PC-3 (cell line): Measurements from ENCODE around the gene USH2A. TPM values are rescaled to one million over a fixed set of nuclear protein-coding genes. Genes with fewer than 3 reads are reported as not detected.

ENCODE experiments used
- ATAC-seq: fragments of 200-7000 bp; cut with Tn5 transposase; 2 replicates; pipeline ENCODE4 v1.9.1; 2020; ENCODE audit warnings: mild to moderate bottlenecking, moderate library complexity
- BruUV-seq: library from RNA; stranded (reverse); fragments of 400-500 nt; replicated peaks from 2 replicates; lab custom pipeline; 2021; lab: Mats Ljungman, UMichigan
- CTCF ChIA-PET: fragments of 300-600 bp; sonication (Branson Sonifier 250); formaldehyde crosslinking; loops from one replicate; lab custom pipeline; 2022; ENCODE audit warnings: antibody characterized with exemption; lab: Charles Lee
- POLR2A ChIA-PET: fragments of 300-600 bp; sonication (Branson Sonifier 250); formaldehyde crosslinking; loops from one replicate; lab custom pipeline; 2022; ENCODE audit warnings: antibody characterized with exemption; ENCODE audit not compliant: unreplicated experiment; lab: Charles Lee
- DNase-seq: peaks from one replicate; pipeline ENCODE4 v3.0.0-alpha.2; 2015
- H2AFZ ChIP-seq: fragments of 300-600 bp; sonication (generic); 2 replicates; pipeline ENCODE4 v1.6.0; 2016; ENCODE audit warnings: antibody characterized with exemption, low read length
- H3F3A ChIP-seq: fragments of 300-600 bp; sonication (generic); one replicate; pipeline ENCODE4 v1.6.0; 2017; ENCODE audit warnings: antibody characterized with exemption, low read length, control low read depth, mild to moderate bottlenecking; ENCODE audit not compliant: unreplicated experiment
- H3K27ac ChIP-seq: fragments of 300-600 bp; sonication (generic); 2 replicates; pipeline ENCODE4 v1.5.1; 2016; ENCODE audit warnings: mild to moderate bottlenecking, low read length
- H3K27me3 ChIP-seq: fragments of 300-600 bp; sonication (generic); 2 replicates; pipeline ENCODE4 v1.6.1; 2016; ENCODE audit warnings: low read length, mixed read lengths
- H3K36me3 ChIP-seq: fragments of 300-600 bp; sonication (generic); 2 replicates; pipeline ENCODE4 v1.6.1; 2016; ENCODE audit warnings: low read depth, mixed run types, low read length, mixed read lengths
- H3K4me1 ChIP-seq: fragments of 300-600 bp; sonication (generic); 2 replicates; pipeline ENCODE4 v1.5.1; 2016; ENCODE audit warnings: low read length; ENCODE audit not compliant: insufficient read depth
- H3K4me2 ChIP-seq: fragments of 300-600 bp; sonication (generic); 2 replicates; pipeline ENCODE4 v1.6.0; 2016; ENCODE audit warnings: low read length
- H3K4me3 ChIP-seq: fragments of 300-600 bp; sonication (generic); 2 replicates; pipeline ENCODE4 v1.5.1; 2016; ENCODE audit warnings: mild to moderate bottlenecking, low read length, mixed read lengths
- H3K79me2 ChIP-seq: fragments of 300-600 bp; sonication (generic); 2 replicates; pipeline ENCODE4 v1.6.1; 2017; ENCODE audit warnings: low read length, mixed read lengths
- H3K9ac ChIP-seq: fragments of 300-600 bp; sonication (generic); 2 replicates; pipeline ENCODE4 v1.6.0; 2016; ENCODE audit warnings: mild to moderate bottlenecking, low read length
- H3K9me2 ChIP-seq: fragments of 300-600 bp; sonication (generic); replicated peaks from 2 replicates; pipeline ENCODE4 v1.6.1; 2016; ENCODE audit warnings: mixed run types, low read length, mixed read lengths
- H3K9me3 ChIP-seq: fragments of 300-600 bp; sonication (generic); 2 replicates; pipeline ENCODE4 v1.6.1; 2016; ENCODE audit warnings: low read length, mixed read lengths
- H4K20me1 ChIP-seq: fragments of 300-600 bp; sonication (generic); 2 replicates; pipeline ENCODE4 v1.6.1; 2016; ENCODE audit warnings: low read length, mixed read lengths
- CTCF ChIP-seq: fragments of 300-600 bp; sonication (generic); conservative IDR thresholded peaks from 2 replicates; pipeline ENCODE4 v1.5.1; 2017; ENCODE audit warnings: antibody characterized with exemption, low read depth, mild to moderate bottlenecking, low read length
- EZH2 ChIP-seq: fragments of 300-600 bp; sonication (generic); IDR thresholded peaks from one replicate; pipeline ENCODE4 v1.6.1; 2017; ENCODE audit warnings: antibody characterized with exemption, mild to moderate bottlenecking, low read length; ENCODE audit not compliant: unreplicated experiment
- EZH2phosphoT487 ChIP-seq: fragments of 300-600 bp; sonication (generic); IDR thresholded peaks from 2 replicates; pipeline ENCODE4 v1.6.1; 2018; ENCODE audit warnings: mild to moderate bottlenecking, antibody characterized with exemption, low read length, borderline replicate concordance
- intact Hi-C: fragments of 100-400 bp; cut with micrococcal nuclease; formaldehyde crosslinking; loops from 2 replicates; pipeline ENCODE4 v1.9.0; 2023
- total RNA-seq: library from RNA; depleted of rRNA; stranded (reverse); fragments of >200 nt; gene quantifications from 2 replicates; pipeline ENCODE4 v1.2.3, GENCODE V29; 2014

Gene USH2A
- total RNA-seq, 1 experiment from 2014 or later = not detected

DNA sequence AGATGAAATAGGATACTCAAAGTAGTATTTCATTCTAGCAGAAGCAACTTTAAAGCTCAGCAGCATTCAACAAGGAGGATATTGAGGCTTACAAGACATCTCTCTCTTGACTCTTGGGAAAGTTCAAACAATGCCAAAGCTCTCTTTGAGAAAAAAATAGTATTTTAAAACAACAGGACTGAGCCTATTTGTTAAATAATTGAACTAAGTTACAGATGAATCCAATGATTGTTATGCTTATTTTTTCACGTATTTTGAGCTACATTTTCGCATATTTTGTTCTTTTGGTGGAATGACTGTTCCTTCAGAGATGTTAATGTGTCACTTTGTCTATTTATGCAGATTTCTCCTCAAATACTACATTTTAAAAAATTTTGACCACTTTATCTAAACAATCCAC lies 655.5 kb downstream of the USH2A start:
- Histone ChIP-seq H3K9ac (no peak overlapping the region), H3K79me2 (no peaks in the 10 kb centered on the region), H3K27me3 (peaks cover 52% of the 10 kb centered on the region), H3K9me2 (no peaks in the 10 kb centered on the region), H2AFZ (no peak overlapping the region), H3K4me3 (no peak overlapping the region), H3F3A (no peaks in the 10 kb centered on the region), H3K4me2 (no peak overlapping the region), H3K27ac (no peak overlapping the region), H4K20me1 (no peaks in the 10 kb centered on the region), H3K9me3 (no peaks in the 10 kb centered on the region), H3K4me1 (no peaks in the 10 kb centered on the region), H3K36me3 (no peaks in the 10 kb centered on the region)
- ChIA-PET CTCF (no interaction called here), POLR2A (no interaction called here)
- no peak for DNase-seq
- no TSS peak for BruUV-seq
- intact Hi-C loops = loop anchor here (2.0 kb wide), 1 partner anchor 17 kb away; no protein-coding TSS in a partner anchor
- ATAC-seq = no peak
- TF ChIP-seq CTCF (no peak), EZH2phosphoT487 (no peak), EZH2 (no peak)

DNA sequence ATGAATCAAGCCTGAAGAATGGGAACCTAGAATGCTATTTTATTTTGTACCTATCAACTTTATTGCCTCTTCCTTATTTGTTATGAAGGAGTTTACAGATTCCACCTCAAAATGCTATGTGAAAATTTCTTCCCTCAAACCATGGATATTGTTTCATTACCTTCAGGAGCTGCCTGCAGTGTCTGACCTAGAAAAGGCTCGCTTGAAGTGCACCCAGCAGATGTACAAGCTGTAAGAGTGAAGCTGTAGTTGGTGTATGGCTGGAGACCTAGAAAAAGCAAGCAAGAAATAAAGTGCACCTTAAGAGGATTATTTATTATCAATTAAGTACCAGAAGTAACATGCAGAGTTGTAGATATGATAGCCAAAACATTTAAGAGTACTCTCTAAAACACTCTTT lies 656.7 kb downstream of the USH2A start:
- ATAC-seq (no peak), DNase-seq (no peak)
- no peaks in the 10 kb centered on the region for H3K36me3 ChIP-seq
- intact Hi-C loops = loop anchor here (2.0 kb wide), 1 partner anchor 16 kb away; no protein-coding TSS in a partner anchor
- no peaks in the 10 kb centered on the region for H3K4me1 ChIP-seq
- H3K9ac ChIP-seq = no peak overlapping the region
- no peaks in the 10 kb centered on the region for H4K20me1 ChIP-seq
- no peak overlapping the region for H3K4me2 ChIP-seq
- no peaks in the 10 kb centered on the region for H3K9me3 ChIP-seq
- no peak for TF ChIP-seq EZH2
- TF ChIP-seq EZH2phosphoT487 = no peak
- TF ChIP-seq CTCF = no peak
- H3K79me2 ChIP-seq = no peaks in the 10 kb centered on the region
- no peak overlapping the region for H2AFZ ChIP-seq
- ChIA-PET CTCF (no interaction called here), POLR2A (no interaction called here)
- no TSS peak for BruUV-seq
- no peak overlapping the region for H3K4me3 ChIP-seq
- no peak overlapping the region for H3K27ac ChIP-seq
- H3K27me3 ChIP-seq = peaks cover 60% of the 10 kb centered on the region
- H3K9me2 ChIP-seq = no peaks in the 10 kb centered on the region
- no peaks in the 10 kb centered on the region for H3F3A ChIP-seq

GRCh38 chr1:215765833-215766232 lies 657.4 kb downstream of the USH2A start:
- Histone ChIP-seq H3K4me2 (no peak overlapping the region), H3K27me3 (peaks cover 60% of the 10 kb centered on the region), H3K9me3 (no peaks in the 10 kb centered on the region), H3K9ac (no peak overlapping the region), H3F3A (no peaks in the 10 kb centered on the region), H2AFZ (no peak overlapping the region), H3K4me3 (no peak overlapping the region), H3K4me1 (no peaks in the 10 kb centered on the region), H3K9me2 (no peaks in the 10 kb centered on the region), H3K36me3 (no peaks in the 10 kb centered on the region), H3K27ac (no peak overlapping the region), H3K79me2 (no peaks in the 10 kb centered on the region), H4K20me1 (no peaks in the 10 kb centered on the region)
- ChIA-PET POLR2A (no interaction called here), CTCF (no interaction called here)
- TF ChIP-seq EZH2 (no peak), EZH2phosphoT487 (no peak), CTCF (no peak)
- no TSS peak for BruUV-seq
- intact Hi-C loops = loop anchor here (2.0 kb wide), 1 partner anchor 15 kb away; no protein-coding TSS in a partner anchor
- DNase-seq (no peak), ATAC-seq (no peak)
